Measurements from ENCODE around the gene DISC1.
"Not testable (repeated sequence)": the region's sequence is repeated elsewhere in the genome, so short reads cannot be mapped to it uniquely, and the experiment has no call there.

The DISC1 gene

DNA sequence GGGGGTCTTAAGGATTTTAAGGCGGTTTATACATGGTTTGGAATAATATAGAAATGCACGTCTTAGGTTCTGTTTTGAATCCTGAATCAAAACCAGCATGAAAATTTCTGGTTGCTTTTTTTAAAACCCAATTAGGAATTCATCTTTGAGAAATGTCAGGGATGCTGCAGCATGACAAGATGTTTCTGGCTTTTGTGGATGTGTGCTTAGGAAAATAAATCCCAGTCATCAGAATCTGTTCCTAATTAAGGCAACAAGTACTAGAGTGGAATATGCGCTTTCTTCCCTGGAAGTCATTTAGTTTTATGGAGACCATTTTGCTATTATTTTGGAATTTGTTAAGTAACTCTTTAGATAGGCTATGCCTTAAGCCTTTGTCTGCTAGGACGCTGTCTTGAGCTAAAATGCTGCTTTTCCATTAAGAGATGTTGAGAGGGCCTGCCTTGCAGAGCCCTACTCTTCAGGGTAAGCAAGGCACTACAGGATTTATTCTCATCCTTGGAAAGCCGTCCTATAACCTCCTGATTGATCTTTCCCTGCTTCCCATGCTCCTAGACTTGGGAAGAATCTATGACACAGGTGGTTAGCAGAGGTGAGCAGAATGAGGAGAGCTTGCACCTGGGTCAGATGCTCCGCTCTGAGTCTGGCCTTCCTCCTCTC lies 332.8 kb downstream of the DISC1 start:
- no peak for DNase-seq (ENCODE audit: low read depth)

DNA sequence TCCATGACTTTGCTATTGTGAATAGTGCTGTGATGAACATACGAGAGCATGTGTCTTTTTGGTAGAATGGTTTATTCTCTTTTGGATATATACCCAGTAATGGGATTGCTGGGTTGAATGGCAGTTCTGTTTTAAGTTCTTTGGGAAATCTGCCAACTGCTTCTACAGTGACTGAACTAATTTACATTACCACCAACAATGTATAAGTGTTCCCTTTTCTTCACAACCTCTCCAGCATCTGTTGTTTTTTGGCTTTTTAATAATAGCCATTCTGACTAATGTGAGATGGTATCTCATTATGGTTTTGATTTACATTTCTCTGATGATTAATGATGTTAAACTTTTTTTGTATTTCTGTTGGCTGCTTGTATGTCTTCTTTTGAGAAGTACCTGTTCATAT lies 335.2 kb downstream of the DISC1 start:
- not testable (repeated sequence) for DNase-seq (ENCODE audit: low read depth)

DNA sequence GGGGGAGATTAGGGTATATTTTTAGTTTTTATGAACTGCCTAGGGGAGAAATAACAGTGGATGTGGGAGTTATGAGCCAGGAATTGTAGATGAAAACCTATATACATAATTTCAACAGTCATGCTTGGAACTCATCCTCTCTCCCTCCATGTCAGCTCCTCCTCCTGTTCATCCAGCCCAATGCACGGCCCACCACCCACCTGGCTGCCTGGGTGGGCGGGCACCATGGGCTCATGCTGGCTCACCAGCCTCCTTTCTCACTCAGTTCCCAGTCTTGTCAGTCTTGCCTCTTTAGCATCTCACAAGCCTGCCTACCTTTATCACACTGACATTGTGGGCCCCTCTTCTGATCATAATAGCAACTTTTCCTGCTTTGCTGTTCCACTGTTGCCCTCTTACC lies 336.0 kb downstream of the DISC1 start:
- no peak for DNase-seq (ENCODE audit: low read depth)

DNA sequence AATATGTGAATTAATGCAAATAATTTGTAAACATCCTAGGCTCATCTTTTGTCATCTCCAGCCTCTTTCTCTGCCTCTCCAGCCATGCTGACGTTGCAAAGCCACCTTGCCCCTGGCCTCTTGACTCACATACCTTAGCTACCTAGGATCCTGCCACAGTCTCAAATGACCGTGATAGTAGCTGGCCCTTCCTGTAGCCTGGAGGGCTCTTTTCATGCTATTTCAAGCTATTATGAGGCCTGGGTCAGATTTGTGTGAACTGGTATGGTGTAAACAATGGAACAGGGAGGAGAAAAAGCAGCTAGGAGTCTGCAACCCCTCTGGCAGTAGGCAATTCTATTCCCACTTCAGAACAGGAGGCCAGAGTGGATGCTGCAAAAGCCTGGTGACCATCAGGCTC lies 337.7 kb downstream of the DISC1 start:
- no peak for DNase-seq (ENCODE audit: low read depth)

DNA sequence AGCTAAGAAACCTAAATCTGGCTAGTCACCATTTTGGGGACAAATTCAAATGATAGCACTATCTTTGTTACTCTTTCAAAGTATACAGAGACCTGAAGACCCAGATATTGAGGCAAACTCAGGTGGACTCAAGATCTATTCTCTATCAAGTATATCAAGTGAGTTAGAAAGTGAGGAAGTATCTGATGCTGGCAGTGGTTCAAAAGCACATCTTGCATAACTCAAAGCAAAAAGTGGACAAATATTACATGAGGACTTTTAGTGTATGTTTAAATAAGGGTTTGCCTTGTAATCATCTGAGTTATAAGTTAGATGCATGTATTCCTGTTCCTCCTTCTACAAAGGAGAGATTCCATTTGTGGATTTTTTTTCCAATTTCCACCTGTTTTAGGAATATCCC lies 338.4 kb downstream of the DISC1 start:
- DNase-seq (ENCODE audit: low read depth): no peak

DNA sequence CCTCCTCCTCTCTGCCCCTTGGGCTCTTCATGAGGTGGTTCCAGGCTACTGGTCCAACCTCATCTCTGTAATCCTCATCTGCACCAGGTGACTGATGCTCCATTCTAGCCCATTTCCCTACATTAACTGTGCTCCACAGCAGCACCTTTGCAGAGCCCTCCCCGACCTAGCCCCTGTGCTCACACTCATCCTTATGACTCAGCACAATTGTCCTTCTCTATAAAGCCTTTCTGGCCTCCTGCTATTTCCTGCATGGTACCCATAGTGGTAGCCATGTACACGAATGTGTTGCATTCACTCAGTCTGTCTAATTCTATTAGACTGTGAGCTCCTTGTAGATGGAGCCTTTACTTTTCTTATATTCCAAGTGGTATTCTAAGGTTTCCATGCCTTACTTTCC lies 339.0 kb downstream of the DISC1 start:
- no peak for DNase-seq (ENCODE audit: low read depth)

DNA sequence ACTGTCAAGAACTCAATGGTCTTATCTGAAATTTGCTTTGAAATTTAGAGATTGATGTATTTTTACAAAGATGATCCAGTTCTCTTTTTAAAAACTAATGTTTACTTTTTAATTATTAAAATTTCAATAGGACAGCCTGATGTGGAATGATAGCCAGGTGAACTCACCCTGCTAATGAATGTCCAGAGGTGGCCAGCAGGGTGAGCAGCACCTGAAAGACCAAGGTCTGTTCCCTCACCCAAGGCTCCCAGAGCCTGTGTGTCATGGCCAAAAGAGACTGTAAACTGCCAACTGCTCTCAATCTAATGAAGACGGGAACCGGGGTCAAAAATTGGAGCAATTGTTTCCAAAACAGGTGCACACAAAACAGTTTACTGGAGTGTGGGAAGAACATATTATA lies 340.4 kb downstream of the DISC1 start:
- DNase-seq (ENCODE audit: low read depth): no peak

DNA sequence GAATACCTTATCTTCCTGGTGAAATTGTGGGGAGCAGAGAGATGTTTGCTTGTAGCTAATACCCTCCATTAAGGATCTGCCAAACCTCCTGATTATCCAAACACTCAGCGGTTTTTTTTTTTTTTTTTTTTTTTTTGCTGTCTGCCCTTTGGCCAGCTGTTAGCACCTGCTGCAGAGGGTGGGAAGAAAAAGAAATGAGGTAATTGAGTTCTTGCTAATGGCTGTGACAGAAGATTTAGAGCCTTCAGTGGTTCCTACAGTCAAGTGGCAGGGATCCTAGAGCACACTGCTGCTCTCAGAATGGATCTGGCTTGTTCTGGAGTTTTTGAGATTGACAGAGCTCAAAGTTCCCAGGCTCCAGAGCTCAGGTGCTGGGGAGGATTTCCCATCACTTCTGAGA lies 342.5 kb downstream of the DISC1 start:
- DNase-seq (ENCODE audit: low read depth): no peak

DNA sequence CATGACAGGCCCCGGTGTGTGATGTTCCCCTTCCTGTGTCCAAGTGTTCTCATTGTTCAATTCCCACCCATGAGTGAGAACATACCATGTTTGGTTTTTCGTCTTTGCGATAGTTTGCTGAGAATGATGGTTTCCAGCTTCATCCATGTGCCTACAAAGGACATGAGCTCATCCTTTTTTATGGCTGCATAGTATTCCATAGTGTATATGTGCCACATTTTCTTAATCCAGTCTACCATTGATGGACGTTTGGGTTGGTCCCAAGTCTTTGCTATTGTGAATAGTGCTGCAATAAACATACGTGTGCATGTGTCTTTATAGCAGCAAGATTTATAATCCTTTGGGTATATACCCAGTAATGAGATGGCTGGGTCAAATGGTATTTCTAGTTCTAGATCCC lies 343.2 kb downstream of the DISC1 start:
- not testable (repeated sequence) for DNase-seq (ENCODE audit: low read depth)

DNA sequence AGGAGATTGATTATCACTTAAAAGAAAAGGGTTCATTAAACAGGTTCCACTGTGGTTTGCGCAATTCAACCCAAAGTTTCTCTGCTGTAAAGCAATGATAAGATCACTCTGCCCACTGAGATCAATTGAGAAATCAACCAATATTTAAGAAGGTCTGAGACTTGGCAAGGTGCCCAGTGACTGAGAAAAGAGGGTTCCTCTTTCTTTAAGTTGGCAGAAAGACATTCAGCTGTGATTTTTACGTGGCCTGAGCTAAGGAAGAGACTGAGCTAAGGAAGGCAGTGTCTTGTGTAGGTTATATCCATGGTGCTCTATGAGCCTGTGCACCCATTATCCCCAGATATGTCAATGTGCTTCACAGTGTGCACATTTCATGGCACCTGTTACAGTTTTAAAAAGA lies 344.1 kb downstream of the DISC1 start:
- DNase-seq (ENCODE audit: low read depth): no peak

DNA sequence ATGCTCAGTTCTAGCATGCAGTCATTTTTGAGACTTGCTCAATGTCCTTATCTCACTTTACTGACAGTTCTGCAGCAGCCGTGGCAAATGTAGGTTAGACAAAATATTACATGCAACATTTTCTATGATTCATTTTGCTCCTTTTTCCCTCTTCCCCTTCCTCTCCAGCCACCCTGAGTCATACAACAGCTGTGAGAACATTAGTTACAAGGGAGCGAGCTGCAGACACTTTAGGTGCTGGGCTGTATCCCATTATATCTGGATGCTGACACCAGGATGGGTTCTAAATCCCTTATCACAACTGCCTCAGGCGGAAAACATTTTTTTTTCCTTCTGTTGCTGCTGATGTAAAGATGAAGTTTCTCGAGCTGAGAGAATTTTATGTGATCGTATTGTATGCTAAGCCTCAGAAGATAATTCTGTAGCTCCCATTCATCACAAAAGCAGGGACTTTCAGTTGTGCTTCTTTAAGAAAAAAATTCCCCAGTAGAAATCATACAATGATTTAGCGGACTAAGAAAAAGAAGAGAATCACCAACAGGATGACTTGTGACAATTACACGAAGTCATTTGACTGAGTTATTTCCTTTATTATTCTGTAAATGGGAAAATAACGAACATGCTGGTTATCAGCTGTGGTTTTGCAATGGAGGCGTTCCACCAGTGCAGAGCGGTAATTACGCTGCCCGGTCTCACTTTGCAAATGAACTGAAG lies 345.0 kb downstream of the DISC1 start:
- DNase-seq (ENCODE audit: low read depth): no peak

DNA sequence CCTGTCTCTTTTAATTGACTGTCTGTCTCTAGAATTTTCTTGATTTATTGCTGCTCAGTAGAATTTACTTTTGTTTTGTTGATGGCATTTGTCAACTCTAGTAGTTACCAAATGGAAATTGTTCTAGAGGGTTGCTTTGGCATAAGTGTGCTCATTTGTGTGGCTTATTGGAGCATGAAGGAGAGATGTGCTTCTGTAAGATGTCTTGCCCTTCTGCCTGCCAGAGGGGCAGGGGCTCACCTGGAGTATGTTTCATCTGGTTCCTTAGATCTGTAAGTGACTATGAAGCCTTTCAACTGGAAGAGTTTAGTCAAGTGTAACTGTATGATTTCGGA lies 345.5 kb downstream of the DISC1 start:
- DNase-seq (ENCODE audit: low read depth): no peak

DNA sequence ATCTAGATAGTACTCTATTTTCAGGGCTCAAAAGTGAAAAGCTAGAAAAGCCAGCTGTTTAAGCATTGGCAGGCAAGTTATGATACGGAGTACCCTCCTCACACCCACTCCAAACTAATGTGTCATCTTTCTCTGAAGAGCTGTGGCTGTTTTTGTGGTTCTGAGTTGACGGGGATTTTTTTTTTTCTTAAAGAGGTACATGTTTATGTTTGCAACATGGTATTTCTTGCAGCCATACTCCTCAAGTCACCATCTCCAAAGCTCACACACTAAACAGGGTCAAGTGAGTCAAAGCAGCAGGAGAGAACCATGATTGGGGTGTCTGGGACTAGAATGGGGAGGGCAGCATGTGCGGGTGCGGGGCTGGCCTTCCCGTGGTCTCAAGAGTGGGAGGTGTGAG lies 347.2 kb downstream of the DISC1 start:
- no peak for DNase-seq (ENCODE audit: low read depth)

DNA sequence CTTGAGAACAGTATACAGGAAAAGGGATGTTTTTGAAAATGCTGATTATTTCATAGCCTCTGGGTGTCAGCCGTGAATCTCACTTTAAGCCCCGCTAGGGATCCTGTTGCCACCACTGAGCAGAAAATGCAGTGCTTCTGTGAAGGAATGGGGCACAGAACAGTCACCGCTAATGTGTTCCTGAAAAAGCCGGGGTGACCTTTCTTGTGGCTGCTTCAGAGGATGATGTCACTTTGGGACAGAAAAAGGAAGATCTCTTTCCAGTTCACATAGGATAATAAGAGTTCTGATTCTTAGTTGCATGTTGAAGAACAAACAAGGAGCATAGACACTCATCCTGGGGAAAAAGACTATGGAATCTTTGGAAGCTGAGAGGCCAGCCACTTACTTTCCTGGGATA lies 349.6 kb downstream of the DISC1 start:
- no peak for DNase-seq (ENCODE audit: low read depth)

DNA sequence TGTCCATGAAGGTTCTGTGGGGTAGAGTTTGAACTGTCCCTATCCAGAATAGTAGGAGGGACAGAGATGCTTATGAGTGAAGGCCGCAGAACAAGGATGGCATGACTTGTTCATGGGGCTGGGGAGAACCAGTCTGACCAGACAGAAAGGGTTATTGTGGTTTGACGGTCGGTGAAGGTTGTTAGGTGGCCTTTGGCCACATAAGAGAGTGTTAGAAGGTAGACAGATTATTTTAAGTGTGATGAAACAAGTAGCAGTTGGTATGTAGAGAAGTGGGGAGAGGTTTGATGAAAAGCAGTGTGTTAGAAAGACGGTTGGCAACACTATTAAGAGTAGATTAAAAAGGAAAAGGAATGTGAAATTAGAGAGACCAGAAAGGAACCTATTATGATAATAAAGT lies 355.1 kb downstream of the DISC1 start:
- DNase-seq (ENCODE audit: low read depth): no peak

DNA sequence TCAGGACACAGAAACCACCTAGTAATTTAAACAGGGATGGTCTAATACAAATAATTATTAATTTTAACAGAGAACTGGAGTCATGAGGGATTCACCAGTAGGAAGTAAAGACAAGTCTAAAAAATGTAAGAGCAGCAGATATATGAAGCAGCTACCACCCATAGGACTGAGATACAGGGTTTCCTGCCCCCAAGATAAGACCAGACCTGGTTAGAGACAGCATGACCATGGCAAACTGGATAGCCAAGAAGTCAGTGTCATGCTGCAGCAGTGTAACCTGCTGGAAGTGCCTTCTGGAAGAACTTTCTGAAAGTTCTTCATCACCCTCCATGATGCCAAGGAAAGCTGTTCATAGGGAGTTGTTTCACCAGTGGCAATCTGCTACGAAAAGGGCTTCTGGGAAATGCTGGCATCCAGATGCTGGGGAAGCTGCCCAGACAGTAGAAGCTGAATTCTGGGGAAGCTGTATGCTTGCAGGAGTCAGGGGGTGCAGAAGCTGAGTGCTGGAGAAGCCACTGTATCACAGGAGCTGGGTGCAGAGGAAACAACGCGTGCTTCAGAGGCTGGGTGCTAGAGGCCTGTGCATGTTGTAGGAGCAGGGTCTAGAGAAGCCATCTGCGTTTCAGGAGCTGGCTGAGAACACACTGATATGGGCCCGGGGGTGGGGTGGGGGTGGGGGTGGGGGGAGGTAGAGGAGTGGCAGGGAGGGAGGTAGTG lies 356.4 kb downstream of the DISC1 start:
- DNase-seq (ENCODE audit: low read depth): no peak

DNA sequence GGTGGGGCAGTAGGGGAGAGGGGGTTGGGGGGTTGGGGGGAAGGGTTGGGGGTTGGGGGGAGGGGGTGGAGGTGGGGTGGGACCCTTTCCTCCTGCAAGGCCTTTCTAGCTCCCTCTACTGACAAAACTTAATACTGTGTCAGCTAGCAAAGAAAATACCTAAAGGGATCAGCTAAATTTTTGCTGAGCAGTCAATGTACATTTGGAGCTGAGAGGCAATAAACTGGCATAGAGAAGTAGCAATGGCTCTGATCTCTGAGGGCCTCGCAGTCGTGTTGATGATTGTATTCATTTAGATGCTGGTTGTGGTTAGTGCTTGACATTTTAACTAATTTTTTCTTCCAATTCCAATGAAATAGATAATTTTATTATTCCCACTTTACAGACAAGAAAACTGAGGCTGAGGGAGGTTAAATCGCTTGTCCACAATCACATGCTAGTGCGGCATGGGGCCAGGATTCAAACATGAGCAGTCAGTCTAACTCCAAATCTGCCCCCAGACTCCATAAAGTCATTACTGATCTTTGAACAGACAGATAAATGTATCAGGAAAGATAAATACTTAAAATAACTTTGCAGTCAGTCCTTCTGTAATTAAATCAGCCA lies 357.1 kb downstream of the DISC1 start:
- no peak for DNase-seq (ENCODE audit: low read depth)

DNA sequence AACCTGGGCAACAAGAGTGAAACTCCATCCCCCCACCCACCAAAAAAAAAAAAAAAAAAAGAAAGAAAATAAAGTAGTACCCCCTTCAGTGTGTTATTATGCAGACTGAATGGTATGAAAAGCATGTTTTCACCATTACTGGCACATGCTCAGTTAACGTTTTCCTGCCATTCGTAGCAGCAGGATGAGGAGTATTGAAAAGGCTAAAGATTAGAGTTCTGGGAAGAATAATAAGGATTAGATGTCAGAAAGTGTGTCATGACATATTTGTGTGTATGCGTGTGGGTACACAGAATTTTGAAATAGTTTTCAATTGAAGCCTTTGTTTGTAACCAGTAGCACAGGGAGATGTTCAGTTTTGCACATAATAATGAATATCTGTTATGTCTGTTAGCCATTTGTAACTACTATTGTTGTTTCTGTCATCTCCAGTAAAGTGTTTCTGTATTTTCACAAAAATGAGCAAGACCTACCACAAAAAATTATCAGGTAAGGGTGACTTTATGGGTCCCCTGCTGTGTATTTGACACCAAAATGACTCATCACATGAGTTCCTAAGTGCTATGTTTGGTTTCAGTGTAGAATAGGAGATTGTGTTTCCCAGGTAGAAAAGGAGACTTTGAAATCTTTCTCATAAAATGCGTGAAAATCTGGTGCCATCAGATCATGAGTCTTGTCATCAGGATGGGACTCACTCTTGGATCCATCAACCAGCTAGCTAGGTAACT lies 358.9 kb downstream of the DISC1 start:
- no peak for DNase-seq (ENCODE audit: low read depth)

DNA sequence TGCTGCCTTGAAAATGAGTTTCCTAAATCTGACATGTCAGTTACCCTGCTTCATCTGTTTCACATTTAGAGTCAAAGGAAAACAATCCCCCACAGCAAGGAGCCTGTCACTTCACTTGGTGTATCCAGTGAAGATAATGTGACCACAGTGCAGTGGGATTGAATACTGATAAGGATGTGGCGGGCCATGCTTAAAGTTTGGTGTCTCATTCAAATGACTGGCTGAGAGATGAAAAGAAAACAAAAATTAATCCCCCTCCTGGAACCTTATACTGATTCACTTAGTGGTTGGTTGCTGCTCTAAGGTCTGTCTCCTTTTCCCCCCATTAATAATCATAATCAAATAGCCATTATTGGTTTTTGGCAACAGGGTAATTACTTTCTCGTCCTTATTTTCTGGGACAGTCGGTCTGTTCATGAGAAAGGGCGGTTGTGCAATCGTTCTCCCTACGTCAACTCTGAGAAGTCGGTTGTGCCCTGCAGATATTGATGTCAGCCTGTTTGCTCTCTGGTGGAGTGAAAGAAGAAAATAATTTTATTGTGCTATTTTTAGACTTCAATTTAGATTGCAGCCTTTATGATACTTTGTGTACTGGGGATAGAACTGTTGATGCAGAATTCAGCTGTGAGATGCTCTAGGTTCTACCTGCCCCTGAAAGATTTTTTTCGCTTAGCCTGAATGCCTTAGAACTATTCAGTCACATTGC lies 360.2 kb downstream of the DISC1 start:
- DNase-seq (ENCODE audit: low read depth): no peak

DNA sequence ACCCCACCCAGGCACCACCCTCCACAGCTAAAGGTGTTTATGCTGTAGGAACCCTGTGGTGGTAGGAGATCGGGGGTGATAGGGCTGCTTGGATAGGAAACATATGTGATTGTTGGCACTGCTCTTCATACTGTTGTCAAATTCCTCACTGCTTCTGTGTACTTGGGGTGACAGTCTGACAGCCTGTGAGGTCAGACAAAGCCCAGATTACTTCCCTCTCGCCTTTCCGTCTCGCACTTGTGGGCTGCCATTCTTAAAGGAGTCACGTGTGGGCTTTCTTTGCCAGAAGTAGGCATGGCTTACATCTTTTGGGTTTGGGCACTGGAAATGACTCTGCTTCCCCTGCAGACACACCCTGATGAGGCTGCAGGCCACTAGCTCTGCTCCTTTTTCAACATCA lies 363.8 kb downstream of the DISC1 start:
- no peak for DNase-seq (ENCODE audit: low read depth)

DNA sequence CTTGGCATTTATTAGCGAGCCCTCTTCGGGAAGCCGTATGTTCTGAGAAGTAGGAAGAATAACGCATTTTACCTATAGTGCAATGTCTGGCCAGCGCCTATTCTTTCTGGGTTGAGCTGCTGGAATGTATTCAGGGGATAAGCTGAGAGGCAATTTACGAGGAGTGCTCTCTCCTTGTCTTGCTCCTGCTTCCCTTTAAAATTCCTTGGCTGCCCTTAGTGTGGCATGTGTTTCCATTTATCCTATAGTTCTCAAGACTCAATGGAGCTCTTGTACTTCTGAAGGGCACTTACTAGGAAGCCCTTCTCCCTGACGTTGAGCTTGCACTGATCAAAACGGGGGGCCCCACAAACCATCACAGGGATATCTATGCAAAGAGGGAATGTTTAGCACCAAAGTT lies 364.6 kb downstream of the DISC1 start:
- no peak for DNase-seq (ENCODE audit: low read depth)

DNA sequence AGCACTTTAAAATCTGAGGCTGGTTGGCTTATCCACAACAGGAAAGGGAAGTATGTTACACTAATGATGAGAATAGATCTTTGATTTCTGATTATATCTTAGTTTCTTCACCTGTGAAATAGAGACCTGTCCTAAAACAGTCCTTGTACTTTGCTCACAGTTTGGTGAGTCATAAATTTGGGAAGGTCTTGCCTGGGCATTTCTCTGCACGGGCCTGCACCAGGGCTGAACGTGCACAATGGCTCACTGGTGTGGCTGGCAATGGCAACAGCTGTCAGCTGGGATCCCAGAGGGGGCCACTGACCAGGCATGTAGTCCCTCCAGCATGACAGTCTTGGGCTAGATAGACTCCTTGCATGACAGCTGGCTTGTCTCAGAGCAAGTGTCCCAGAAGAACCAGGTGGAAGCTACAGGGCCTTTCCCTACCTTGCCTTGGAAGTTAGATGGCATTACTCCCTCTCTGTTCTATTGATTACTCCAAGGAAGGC lies 367.4 kb downstream of the DISC1 start:
- DNase-seq (ENCODE audit: low read depth): no peak
